Liver (tissue), 9 donors: ENCODE measurements around the gene GMDS. TPM values are rescaled to one million over a fixed set of nuclear protein-coding genes. Genes with fewer than 3 reads are reported as not detected.

Experiments used
- DNase-seq: peaks from one replicate; pipeline ENCODE4 v3.0.0-alpha.2; 2017; ENCODE audit warnings: low spot score
- H3K27ac ChIP-seq, 2 donors: one replicate each; pipeline ENCODE4 v1.7.0; 2013; ENCODE audit warnings: inconsistent platforms in 2 of 2, low read length in 2 of 2, control low read depth in 1 of 2, low read depth in 1 of 2, mild to moderate bottlenecking in 1 of 2
- H3K27me3 ChIP-seq, 4 donors: one replicate each; pipeline versions ENCODE4 v1.6.1 to v1.7.0; 2013; ENCODE audit warnings: low read length in 3 of 4, inconsistent platforms in 1 of 4, mild to moderate bottlenecking in 1 of 4, moderate library complexity in 1 of 4; ENCODE audit not compliant: control insufficient read depth in 4 of 4, insufficient read depth in 4 of 4
- H3K36me3 ChIP-seq, 4 donors: one replicate each; pipeline versions ENCODE4 v1.6.1 to v1.7.0; 2013; ENCODE audit warnings: low read length in 3 of 4, mild to moderate bottlenecking in 3 of 4, low read depth in 1 of 4, moderate library complexity in 1 of 4; ENCODE audit not compliant: control insufficient read depth in 4 of 4, insufficient read depth in 3 of 4
- H3K4me1 ChIP-seq, 4 donors: one replicate each; pipeline versions ENCODE4 v1.6.1 to v1.7.0; 2013; ENCODE audit warnings: low read length in 3 of 4, mild to moderate bottlenecking in 3 of 4, moderate library complexity in 1 of 4; ENCODE audit not compliant: control insufficient read depth in 4 of 4, insufficient read depth in 4 of 4
- H3K4me3 ChIP-seq, 3 donors: one replicate each; pipeline versions ENCODE4 v1.6.1 to v1.7.0; 2013; ENCODE audit warnings: low read length in 3 of 3, control low read depth in 1 of 3, low read depth in 1 of 3, mild to moderate bottlenecking in 1 of 3
- H3K9ac ChIP-seq, 2 donors: one replicate each; pipeline ENCODE4 v1.7.0; 2013; ENCODE audit warnings: low read length in 2 of 2, mild to moderate bottlenecking in 2 of 2, moderate library complexity in 2 of 2, control low read depth in 1 of 2, low read depth in 1 of 2
- H3K9me3 ChIP-seq, 4 donors: one replicate each; pipeline versions ENCODE4 v1.6.1 to v1.7.0; 2013; ENCODE audit warnings: low read length in 3 of 4; ENCODE audit not compliant: control insufficient read depth in 4 of 4
- CTCF ChIP-seq: fragments of 150-350 bp; IDR thresholded peaks from 2 replicates; pipeline ENCODE4 v1.5.1; 2017; ENCODE audit warnings: improper control_type of control experiment, low read depth, low read length; ENCODE audit not compliant: missing input control
- EGR1 ChIP-seq, 2 donors: IDR thresholded peaks; 2 replicates each; pipeline ENCODE4 v1.6.1; 2016 to 2018; ENCODE audit warnings: antibody characterized with exemption in 2 of 2, low read depth in 2 of 2
- FOXA1 ChIP-seq: IDR thresholded peaks from 2 replicates; pipeline ENCODE4 v1.6.1; 2016; ENCODE audit warnings: antibody characterized with exemption
- FOXA2 ChIP-seq: IDR thresholded peaks from 2 replicates; pipeline ENCODE4 v1.6.1; 2016; ENCODE audit warnings: antibody characterized with exemption
- GABPA ChIP-seq, 2 donors: IDR thresholded peaks in 1 of 2; conservative IDR thresholded peaks in 1 of 2; 2 replicates each; pipeline ENCODE4 v1.6.1; 2016; ENCODE audit warnings: antibody characterized with exemption in 2 of 2, mild to moderate bottlenecking in 1 of 2, moderate library complexity in 1 of 2
- HNF4A ChIP-seq, 2 donors: conservative IDR thresholded peaks; 2 replicates each; pipeline ENCODE4 v1.6.1; 2016; ENCODE audit warnings: antibody characterized with exemption in 2 of 2, mild to moderate bottlenecking in 2 of 2
- JUND ChIP-seq, 2 donors: IDR thresholded peaks; 2 replicates each; pipeline ENCODE4 v1.6.1; 2016; ENCODE audit warnings: antibody characterized with exemption in 2 of 2
- MAX ChIP-seq: IDR thresholded peaks from 2 replicates; pipeline ENCODE4 v1.6.1; 2016; ENCODE audit warnings: antibody characterized with exemption
- NR2F2 ChIP-seq: IDR thresholded peaks from 2 replicates; pipeline ENCODE4 v1.6.1; 2016; ENCODE audit warnings: antibody characterized with exemption
- REST ChIP-seq: IDR thresholded peaks from 2 replicates; pipeline ENCODE4 v1.6.1; 2016; ENCODE audit warnings: antibody characterized with exemption, mild to moderate bottlenecking
- RXRA ChIP-seq, 2 donors: IDR thresholded peaks; 2 replicates each; pipeline ENCODE4 v1.6.1; 2017 to 2018; ENCODE audit warnings: antibody characterized with exemption in 2 of 2, mild to moderate bottlenecking in 1 of 2
- TAF1 ChIP-seq: conservative IDR thresholded peaks from 2 replicates; pipeline ENCODE4 v1.6.1; 2016; ENCODE audit warnings: antibody characterized with exemption, mild to moderate bottlenecking
- YY1 ChIP-seq: IDR thresholded peaks from 2 replicates; pipeline ENCODE4 v1.6.1; 2016; ENCODE audit warnings: antibody characterized with exemption, mild to moderate bottlenecking
- ZBTB33 ChIP-seq: IDR thresholded peaks from 2 replicates; pipeline ENCODE4 v1.6.1; 2016; ENCODE audit warnings: antibody characterized with exemption
- WGBS: extraction: QIAGEN DNeasy Blood & Tissue Kit; methylation state at CpG from one replicate; pipeline ENCODE4 v1.1.7; 2013; 5-methylcytosine and 5-hydroxymethylcytosine counted together
- polyA plus RNA-seq, 2 donors: library from polyadenylated mRNA; stranded (reverse) in 1 of 2; unstranded in 1 of 2; fragments of 200-250 nt in 1 of 2; fragments of >200 nt in 1 of 2; fragmentation: Nextera tagmentation in 1 of 2; extraction: Ambion mirVana in 1 of 2; gene quantifications; one replicate each; pipeline versions ENCODE4 v1.2.1 to v1.2.3, GENCODE V29; 2013 to 2015
- total RNA-seq, 2 donors: library from RNA; depleted of rRNA; stranded (reverse); fragments of >200 nt; gene quantifications; one replicate each; pipeline ENCODE4 v1.2.3, GENCODE V29; 2014
- donor health status: healthy.
- donor health status: healthy.
- donor health status: healthy.
- donor health status: healthy.
- donor health status: healthy.

Gene GMDS
- total and polyA plus RNA-seq, 4 donors = 3.5 to 15.6 (median 13.0) TPM

- H3K4me3 ChIP-seq = no peak overlapping the region
- 96% methylated on average over 6 of the region's 6 CpGs for WGBS
- TF ChIP-seq CTCF (no peak), GABPA (IDR thresholded peaks at IDR 0.05 in 1 of 2, conservative IDR thresholded peaks at IDR 0.05 in 1 of 2) (no peak), REST (no peak)
- no peaks in the 10 kb centered on the region for H3K4me1 ChIP-seq
- no peaks in the 10 kb centered on the region for H3K27me3 ChIP-seq
- DNase-seq = no peak
- H3K27ac ChIP-seq = no peak overlapping the region
- no peaks in the 10 kb centered on the region for H3K9me3 ChIP-seq
- H3K36me3 ChIP-seq = no peaks in the 10 kb centered on the region
- no peak overlapping the region for H3K9ac ChIP-seq
Observed at GRCh38 chr6:1806935-1807334, 438.5 kb downstream of the GMDS start.

- Histone ChIP-seq H3K4me3 (no peak overlapping the region), H3K27ac (no peak overlapping the region), H3K9me3 (no peaks in the 10 kb centered on the region), H3K27me3 (no peaks in the 10 kb centered on the region), H3K9ac (no peak overlapping the region), H3K4me1 (no peaks in the 10 kb centered on the region), H3K36me3 (no peaks in the 10 kb centered on the region)
- TF ChIP-seq JUND (IDR thresholded peaks at IDR 0.05) = no peak
- TF ChIP-seq RXRA (IDR thresholded peaks at IDR 0.05) = no peak
- TF ChIP-seq MAX = no peak
- no peak for TF ChIP-seq ZBTB33
- TF ChIP-seq CTCF = no peak
- no peak for TF ChIP-seq REST
- TF ChIP-seq NR2F2 = no peak
- TF ChIP-seq HNF4A (conservative IDR thresholded peaks at IDR 0.05) = no peak
- no peak for TF ChIP-seq TAF1
- no peak for TF ChIP-seq YY1
- TF ChIP-seq EGR1 (IDR thresholded peaks at IDR 0.05; ENCODE audit: low read depth in 2 of 2) = no peak
- TF ChIP-seq FOXA2 = no peak
- TF ChIP-seq FOXA1 = no peak
- DNase-seq = no peak
- WGBS = 87% methylated on average over 17 of the region's 17 CpGs
Observed at GRCh38 chr6:1802491-1803395, 442.7 kb downstream of the GMDS start.
